Lung (tissue), 12 donors: ENCODE results near the gene DMWD. TPM values are rescaled to one million over a fixed set of nuclear protein-coding genes. Genes with fewer than 3 reads are reported as not detected.

Experiments used
- ATAC-seq: fragments of 200-7000 bp; cut with Tn5 transposase; one replicate; pipeline ENCODE4 v1.9.1; 2020; ENCODE audit warnings: moderate number of reproducible peaks; ENCODE audit not compliant: insufficient read depth, low FRiP score
- DNase-seq, 3 donors: peaks; one replicate each; pipeline ENCODE4 v3.0.0-alpha.2; 2013 to 2017
- H3K27ac ChIP-seq, 2 donors: one replicate each; pipeline ENCODE4 v1.5.1; 2013; ENCODE audit warnings: mild to moderate bottlenecking in 2 of 2, moderate library complexity in 2 of 2, control low read depth in 1 of 2, inconsistent platforms in 1 of 2, low read depth in 1 of 2, low read length in 1 of 2
- H3K27me3 ChIP-seq, 3 donors: one replicate each; pipeline ENCODE4 v1.5.1; 2013; ENCODE audit warnings: low read length in 2 of 3; ENCODE audit not compliant: control insufficient read depth in 3 of 3, insufficient read depth in 3 of 3
- H3K36me3 ChIP-seq, 4 donors: one replicate each; pipeline ENCODE4 v1.5.1; 2013; ENCODE audit warnings: low read length in 4 of 4, mild to moderate bottlenecking in 1 of 4, moderate library complexity in 1 of 4; ENCODE audit not compliant: control insufficient read depth in 4 of 4, insufficient read depth in 4 of 4
- H3K4me1 ChIP-seq, 5 donors: one replicate each; pipeline ENCODE4 v1.5.1; 2013; ENCODE audit warnings: low read length in 5 of 5, mild to moderate bottlenecking in 2 of 5, moderate library complexity in 1 of 5; ENCODE audit not compliant: control insufficient read depth in 5 of 5, insufficient read depth in 5 of 5
- H3K4me3 ChIP-seq: one replicate; pipeline ENCODE4 v1.5.1; 2013; ENCODE audit warnings: mild to moderate bottlenecking, control low read depth, moderate library complexity
- H3K9ac ChIP-seq, 2 donors: one replicate each; pipeline ENCODE4 v1.5.1; 2013; ENCODE audit warnings: low read length in 2 of 2, control low read depth in 1 of 2; ENCODE audit not compliant: insufficient read depth in 1 of 2
- H3K9me3 ChIP-seq, 4 donors: one replicate each; pipeline ENCODE4 v1.5.1; 2013; ENCODE audit warnings: low read length in 3 of 4, mild to moderate bottlenecking in 1 of 4, moderate library complexity in 1 of 4; ENCODE audit not compliant: control insufficient read depth in 4 of 4, insufficient read depth in 3 of 4
- CTCF ChIP-seq: IDR thresholded peaks from 2 replicates; pipeline ENCODE4 v1.5.1; 2012; ENCODE audit warnings: mild to moderate bottlenecking; ENCODE audit errors: control extremely low read depth, extremely low read depth
- whole genome bisulfite sequencing, 2 donors: extraction: QIAGEN DNeasy Blood & Tissue Kit; methylation state at CpG; one replicate each; pipeline ENCODE4 v1.1.7; 2013; 5-methylcytosine and 5-hydroxymethylcytosine counted together
- polyA plus RNA-seq, 2 donors: library from polyadenylated mRNA; stranded (reverse); fragments of 200-250 nt; gene quantifications; one replicate each; pipeline ENCODE4 v1.2.1, GENCODE V29; 2013
- total RNA-seq, 2 donors: library from RNA; depleted of rRNA in 1 of 2; stranded (reverse); fragments of >200 nt in 1 of 2; gene quantifications; one replicate each; pipeline ENCODE4 v1.2.1, GENCODE V29; 2014 to 2021
- donor health status: control.
- donor health status: control.
- donor health status: Bipolar disorder and iron deficiency.
- donor health status: healthy.
- donor health status: DM: yes; HTN: yes; CAD: no.

The DMWD gene
- total and polyA plus RNA-seq, 4 donors: 21.2 to 58.2 (median 26.9) TPM

- Histone ChIP-seq H3K4me3 (no peak overlapping the region), H3K36me3 (peaks cover 0 to 3% (median 0%) of the 10 kb centered on the region in 4 donors), H3K9me3 (no peaks in the 10 kb centered on the region), H3K9ac (no peak overlapping the region), H3K4me1 (peaks cover 2 to 34% (median 7%) of the 10 kb centered on the region in 5 donors), H3K27ac (no peak overlapping the region), H3K27me3 (no peaks in the 10 kb centered on the region)
- DNase-seq: peak in 1 of 3 donors; percentile 14
- 82 to 84% methylated on average over 17 of the region's 17 CpGs for WGBS, 2 donors
- ATAC-seq: no peak
- no peak for TF ChIP-seq CTCF
These were observed 30.9 kb downstream of the DMWD start for GRCh38 chr19:45761714-45762113.

- WGBS, 2 donors: 88 to 94% methylated on average over 9 of the region's 9 CpGs
- H3K9ac ChIP-seq: no peak overlapping the region
- H3K9me3 ChIP-seq: no peaks in the 10 kb centered on the region
- DNase-seq: no peak
- no peak for TF ChIP-seq CTCF
- H3K27ac ChIP-seq: no peak overlapping the region
- no peaks in the 10 kb centered on the region for H3K27me3 ChIP-seq
- H3K36me3 ChIP-seq: no peaks in the 10 kb centered on the region
- H3K4me1 ChIP-seq: peaks cover 0 to 6% (median 0%) of the 10 kb centered on the region in 5 donors
- ATAC-seq: no peak
- H3K4me3 ChIP-seq: no peak overlapping the region
These were observed 33.7 kb downstream of the DMWD start for GRCh38 chr19:45758921-45759320.

GRCh38 chr19:45757695-45758094 lies 35.0 kb downstream of the DMWD start:
- no peak for DNase-seq
- Histone ChIP-seq H3K4me3 (no peak overlapping the region), H3K27ac (no peak overlapping the region), H3K36me3 (no peaks in the 10 kb centered on the region), H3K9ac (no peak overlapping the region), H3K27me3 (no peaks in the 10 kb centered on the region), H3K4me1 (no peaks in the 10 kb centered on the region), H3K9me3 (no peaks in the 10 kb centered on the region)
- ATAC-seq: no peak
- TF ChIP-seq CTCF: no peak
- 83 to 87% methylated on average over 9 of the region's 9 CpGs for WGBS, 2 donors

- no peak overlapping the region for H3K27ac ChIP-seq
- no peaks in the 10 kb centered on the region for H3K4me1 ChIP-seq
- no peaks in the 10 kb centered on the region for H3K27me3 ChIP-seq
- ATAC-seq (no peak), DNase-seq (no peak)
- WGBS, 2 donors: 94% methylated on average over 8 of the region's 8 CpGs
- no peaks in the 10 kb centered on the region for H3K9me3 ChIP-seq
- no peak overlapping the region for H3K4me3 ChIP-seq
- H3K36me3 ChIP-seq: no peaks in the 10 kb centered on the region
- TF ChIP-seq CTCF: no peak
- no peak overlapping the region for H3K9ac ChIP-seq
These were observed 38.3 kb downstream of the DMWD start for GRCh38 chr19:45754323-45754722.
